PC-9 (cell line): ENCODE measurements around the gene ATP13A5.

ENCODE experiments used
- EZH2 ChIP-seq: fragments of 200-600 bp; sonication (generic); IDR thresholded peaks from 2 replicates; pipeline ENCODE4 v1.8.0; 2017; ENCODE audit warnings: antibody characterized with exemption, low read depth
- TF ChIP-seq, protein P1 (sequence below): fragments of 200-600 bp; sonication (generic); conservative IDR thresholded peaks from 2 replicates; pipeline ENCODE4 v1.6.1; 2017; ENCODE audit warnings: mixed run types, antibody characterized with exemption, mild to moderate bottlenecking, moderate library complexity

DNA sequence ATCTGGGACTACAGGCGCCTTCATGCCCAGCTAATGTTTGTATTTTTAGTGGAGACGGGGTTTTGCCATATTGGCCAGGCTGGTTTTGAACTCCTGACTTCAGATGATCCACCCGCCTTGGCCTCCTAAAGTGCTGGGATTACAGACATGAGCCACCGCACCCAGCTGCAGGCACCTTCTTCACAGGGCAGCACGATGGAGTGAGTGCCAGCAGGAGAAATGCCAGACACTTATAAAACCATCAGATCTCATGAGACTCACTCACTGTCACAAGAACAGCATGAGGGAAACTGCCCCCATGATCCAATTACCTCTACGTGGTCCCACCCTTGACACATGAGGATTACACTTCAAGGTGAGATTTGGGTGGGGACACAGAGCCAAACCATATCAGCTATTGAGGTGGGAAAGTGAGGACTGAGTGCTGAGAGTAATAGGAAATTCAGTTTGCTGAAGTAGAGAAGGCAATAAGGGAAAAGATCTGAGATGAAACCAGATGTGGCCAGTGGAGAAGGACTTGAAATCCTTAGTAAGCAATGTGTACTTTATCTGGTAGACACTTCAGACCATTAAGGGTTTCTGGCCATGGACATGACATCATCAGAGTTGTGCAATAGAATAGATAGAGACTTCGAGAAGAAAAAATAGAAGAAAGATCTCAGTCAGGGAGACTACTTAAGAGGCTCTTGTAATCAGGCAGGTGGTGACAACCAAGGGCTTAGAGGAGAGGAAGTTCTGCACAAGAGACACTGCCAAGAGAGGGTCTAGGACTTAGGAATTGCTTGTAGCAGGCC, 18.1 kb upstream of the ATP13A5 start:
- TF ChIP-seq, protein P1, sequence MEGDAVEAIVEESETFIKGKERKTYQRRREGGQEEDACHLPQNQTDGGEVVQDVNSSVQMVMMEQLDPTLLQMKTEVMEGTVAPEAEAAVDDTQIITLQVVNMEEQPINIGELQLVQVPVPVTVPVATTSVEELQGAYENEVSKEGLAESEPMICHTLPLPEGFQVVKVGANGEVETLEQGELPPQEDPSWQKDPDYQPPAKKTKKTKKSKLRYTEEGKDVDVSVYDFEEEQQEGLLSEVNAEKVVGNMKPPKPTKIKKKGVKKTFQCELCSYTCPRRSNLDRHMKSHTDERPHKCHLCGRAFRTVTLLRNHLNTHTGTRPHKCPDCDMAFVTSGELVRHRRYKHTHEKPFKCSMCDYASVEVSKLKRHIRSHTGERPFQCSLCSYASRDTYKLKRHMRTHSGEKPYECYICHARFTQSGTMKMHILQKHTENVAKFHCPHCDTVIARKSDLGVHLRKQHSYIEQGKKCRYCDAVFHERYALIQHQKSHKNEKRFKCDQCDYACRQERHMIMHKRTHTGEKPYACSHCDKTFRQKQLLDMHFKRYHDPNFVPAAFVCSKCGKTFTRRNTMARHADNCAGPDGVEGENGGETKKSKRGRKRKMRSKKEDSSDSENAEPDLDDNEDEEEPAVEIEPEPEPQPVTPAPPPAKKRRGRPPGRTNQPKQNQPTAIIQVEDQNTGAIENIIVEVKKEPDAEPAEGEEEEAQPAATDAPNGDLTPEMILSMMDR = no peak
- no peak for TF ChIP-seq EZH2
